Erythroblast (primary cell): Measurements from ENCODE around the gene HECTD2.

Experiments used
- GATA1 ChIP-seq: IDR thresholded peaks from 2 replicates; pipeline ENCODE4 v1.6.1; 2011; ENCODE audit warnings: low read depth, mild to moderate bottlenecking, control low read depth, low read length, moderate library complexity
- POLR2A ChIP-seq: IDR thresholded peaks from 2 replicates; pipeline ENCODE4 v1.6.1; 2011; ENCODE audit warnings: mild to moderate bottlenecking, low read length

- no peak for TF ChIP-seq POLR2A
- no peak for TF ChIP-seq GATA1
Measured at GRCh38 chr10:91562839-91563581, 152.9 kb downstream of the HECTD2 start.
